Urinary bladder (tissue), 4 donors: ENCODE measurements around the gene SYNE1. TPM values are rescaled to one million over a fixed set of nuclear protein-coding genes. Genes with fewer than 3 reads are reported as not detected.
"Not testable (repeated sequence)": the region's sequence is repeated elsewhere in the genome, so short reads cannot be mapped to it uniquely, and the experiment has no call there.

ENCODE experiments used
- DNase-seq: peaks from one replicate; pipeline ENCODE4 v3.0.0-alpha.2; 2015; ENCODE audit errors: extremely low spot score
- H3K27ac ChIP-seq: one replicate; pipeline ENCODE4 v1.5.1; 2013; ENCODE audit warnings: low read depth, mild to moderate bottlenecking, moderate library complexity
- H3K36me3 ChIP-seq: one replicate; pipeline ENCODE4 v1.6.1; 2013; ENCODE audit warnings: mild to moderate bottlenecking, moderate library complexity; ENCODE audit not compliant: insufficient read depth
- H3K4me1 ChIP-seq: one replicate; pipeline ENCODE4 v1.6.1; 2013; ENCODE audit warnings: mild to moderate bottlenecking, moderate library complexity; ENCODE audit not compliant: insufficient read depth
- H3K4me3 ChIP-seq: one replicate; pipeline ENCODE4 v1.5.1; 2013; ENCODE audit warnings: low read depth, low read length
- WGBS: extraction: QIAGEN DNeasy Blood & Tissue Kit; methylation state at CpG from one replicate; pipeline ENCODE4 v1.1.7; 2013; 5-methylcytosine and 5-hydroxymethylcytosine counted together
- polyA plus RNA-seq: library from polyadenylated mRNA; stranded (reverse); fragments of 200-250 nt; gene quantifications from one replicate; pipeline ENCODE4 v1.2.3, GENCODE V29; 2013
- small RNA-seq: library from RNA; depleted of rRNA; stranded (forward); fragments of <200 nt; gene quantifications from one replicate; pipeline ENCODE3, GENCODE V24; 2014
- total RNA-seq: library from RNA; depleted of rRNA; stranded (reverse); fragments of >200 nt; gene quantifications from one replicate; pipeline ENCODE4 v1.2.3, GENCODE V29; 2014
- donor health status: healthy with polysubstance abuse.
- donor health status: healthy.

The SYNE1 gene
- total and polyA plus RNA-seq, 2 donors: 41.9 to 266 TPM

GRCh38 chr6:152087701-152088100 lies 549.5 kb downstream of the SYNE1 start:
- Histone ChIP-seq H3K27ac (no peak overlapping the region), H3K4me3 (no peak overlapping the region), H3K36me3 (no peaks in the 10 kb centered on the region), H3K4me1 (peaks cover 1% of the 10 kb centered on the region)
- 25% methylated on average over 1 of the region's 1 CpG for WGBS
- DNase-seq: no peak

- Histone ChIP-seq H3K27ac (no peak overlapping the region), H3K36me3 (no peaks in the 10 kb centered on the region), H3K4me3 (no peak overlapping the region), H3K4me1 (peaks cover 1% of the 10 kb centered on the region)
- no peak for DNase-seq
- 62% methylated on average over 2 of the region's 2 CpGs for WGBS
Observed at GRCh38 chr6:152087096-152087495, 550.1 kb downstream of the SYNE1 start.

- Histone ChIP-seq H3K4me1 (peaks cover 1% of the 10 kb centered on the region), H3K4me3 (no peak overlapping the region), H3K36me3 (no peaks in the 10 kb centered on the region), H3K27ac (no peak overlapping the region)
- DNase-seq: no peak
- WGBS: 90% methylated on average over 3 of the region's 3 CpGs
Observed at GRCh38 chr6:152086223-152086873, 550.8 kb downstream of the SYNE1 start.

GRCh38 chr6:152085451-152085921 lies 551.7 kb downstream of the SYNE1 start:
- Histone ChIP-seq H3K36me3 (no peaks in the 10 kb centered on the region), H3K4me3 (no peak overlapping the region), H3K27ac (no peak overlapping the region), H3K4me1 (no peaks in the 10 kb centered on the region)
- no peak for DNase-seq
- WGBS: 73% methylated on average over 4 of the region's 4 CpGs

- Histone ChIP-seq H3K4me1 (no peaks in the 10 kb centered on the region), H3K36me3 (no peaks in the 10 kb centered on the region), H3K4me3 (no peak overlapping the region), H3K27ac (no peak overlapping the region)
- no peak for DNase-seq
- WGBS: 76% methylated on average over 7 of the region's 7 CpGs
Observed at GRCh38 chr6:152078804-152079203, 558.4 kb downstream of the SYNE1 start.

GRCh38 chr6:152078001-152078400 lies 559.2 kb downstream of the SYNE1 start:
- 81% methylated on average over 4 of the region's 4 CpGs for WGBS
- no peak for DNase-seq

GRCh38 chr6:152076242-152076641 lies 560.9 kb downstream of the SYNE1 start:
- not testable (repeated sequence) for DNase-seq, H3K4me1 ChIP-seq, H3K4me3 ChIP-seq, H3K27ac ChIP-seq, H3K36me3 ChIP-seq
- WGBS: 70% methylated on average over 3 of the region's 3 CpGs

More at GRCh38 chr6:152078001-152078400, 559.2 kb downstream of the SYNE1 start:
- Histone ChIP-seq H3K4me1 (no peaks in the 10 kb centered on the region), H3K4me3 (no peak overlapping the region), H3K27ac (no peak overlapping the region), H3K36me3 (no peaks in the 10 kb centered on the region)

- Histone ChIP-seq H3K4me3 (no peak overlapping the region), H3K27ac (no peak overlapping the region), H3K36me3 (no peaks in the 10 kb centered on the region), H3K4me1 (no peaks in the 10 kb centered on the region)
- no peak for DNase-seq
- 55% methylated on average over 3 of the region's 3 CpGs for WGBS
Observed at GRCh38 chr6:152071843-152072242, 565.3 kb downstream of the SYNE1 start.

Small RNA genes lying within 50 kb of the gene (small RNA-seq; reads per million reads assigned to genes)
- gene RNA5SP223: not detected

Other genes starting within 250 kb of the SYNE1 start
- gene MYCT1, start 60.5 kb upstream of the SYNE1 start, total RNA-seq: 25.1 TPM
- gene MYCT1, start 60.5 kb upstream of the SYNE1 start, polyA plus RNA-seq: 10.6 TPM
- gene VIP, start 113.4 kb upstream of the SYNE1 start, total RNA-seq: 6.3 TPM
- 13.3 TPM for gene VIP, start 113.4 kb upstream of the SYNE1 start, polyA plus RNA-seq